ENCODE data around the gene STK32C. TPM values are rescaled to one million over a fixed set of nuclear protein-coding genes. Genes with fewer than 3 reads are reported as not detected.

STK32C gene
- total RNA-seq, 1 donor from 2014 or later, result 15.7 TPM

DNA sequence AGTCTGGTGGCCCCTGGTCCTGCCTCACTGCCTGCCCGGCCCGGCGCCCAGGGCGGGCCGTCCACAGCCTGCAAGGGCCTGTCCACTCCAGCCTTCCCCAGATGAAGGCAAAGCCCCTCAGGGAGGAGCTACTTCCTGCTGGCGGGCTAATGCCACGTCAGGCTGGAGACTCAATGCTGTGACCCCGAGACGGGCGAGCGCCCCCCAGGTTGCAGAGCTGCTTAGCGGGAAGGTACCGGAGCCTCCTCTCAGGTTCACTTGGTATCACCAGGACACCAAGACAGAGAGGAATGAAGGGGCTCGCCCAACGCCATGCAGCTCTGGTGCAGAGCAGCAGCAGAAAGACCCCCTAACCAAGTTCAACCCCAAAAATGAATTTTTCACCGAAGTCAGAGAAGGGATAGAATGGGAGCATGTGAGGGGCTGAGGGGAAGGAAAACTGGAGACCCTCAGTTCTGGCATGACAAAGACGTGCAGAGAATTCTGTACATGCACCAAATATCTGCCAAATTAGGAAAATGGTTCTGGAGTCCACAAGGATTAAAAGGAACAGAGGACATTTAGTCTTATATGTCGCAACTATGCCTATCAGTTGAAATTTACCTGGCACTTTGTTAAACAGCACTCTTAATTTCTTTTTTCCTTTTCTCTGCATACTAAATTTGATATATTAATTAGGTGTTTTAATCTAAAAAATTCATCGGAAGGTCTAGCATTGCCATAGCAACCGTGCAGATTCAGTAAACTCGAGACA, 2.8 kb downstream of the STK32C start:
- no peak for DNase-seq (ENCODE audit: extremely low spot score, unreplicated experiment)

DNA sequence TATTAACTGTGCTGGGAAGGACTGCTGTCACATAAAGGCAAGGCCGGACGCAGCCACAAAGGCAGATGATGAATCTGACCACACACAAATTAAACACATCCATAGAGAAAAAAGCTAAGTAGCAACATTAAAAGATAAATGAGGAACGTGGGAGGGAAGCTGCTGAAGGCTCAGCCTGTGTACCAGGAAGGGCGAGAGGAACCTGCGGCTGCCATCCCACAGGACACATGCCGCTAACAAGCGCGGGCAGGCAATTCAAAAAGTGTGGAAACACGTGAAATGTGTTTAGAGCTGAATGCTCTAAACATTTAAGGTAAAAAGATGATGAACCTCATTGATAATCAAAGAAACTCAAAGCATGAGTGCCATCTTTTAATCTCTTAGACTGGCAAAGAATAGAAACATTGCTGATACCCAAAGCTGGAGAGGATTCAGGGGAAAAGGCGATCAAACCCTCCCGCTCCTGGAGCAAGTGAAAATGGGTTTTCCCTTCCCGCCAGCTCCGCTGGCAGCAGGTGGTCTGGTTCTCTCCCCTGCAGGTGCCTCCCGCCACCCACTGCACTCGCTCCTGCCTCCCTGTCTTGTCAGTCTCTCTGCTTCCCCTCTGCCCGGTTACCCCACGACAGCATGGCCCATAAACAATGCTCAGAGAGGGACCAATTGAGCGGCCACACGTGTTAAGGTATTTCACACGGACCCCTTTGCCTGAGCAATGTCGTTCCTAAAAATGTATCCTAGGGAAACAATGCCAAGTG, 4.2 kb downstream of the STK32C start:
- Mint-ChIP-seq H3K4me3 (ENCODE audit: unreplicated experiment) (no peak overlapping the region), H3K27ac (ENCODE audit: unreplicated experiment) (no peak overlapping the region), H3K9me3 (ENCODE audit: unreplicated experiment) (no peaks in the 10 kb centered on the region), H3K36me3 (ENCODE audit: unreplicated experiment) (peaks cover 3% of the 10 kb centered on the region), H3K27me3 (ENCODE audit: unreplicated experiment) (no peaks in the 10 kb centered on the region), H3K4me1 (ENCODE audit: unreplicated experiment) (peaks cover 4% of the 10 kb centered on the region)
- DNase-seq (ENCODE audit: extremely low spot score, unreplicated experiment), result no peak
- no peak for TF ChIP-seq CTCF (IDR thresholded peaks at IDR 0.05)

More for the DNA sequence above, 2.8 kb downstream of the STK32C start:
- peaks cover 3% of the 10 kb centered on the region for H3K36me3 Mint-ChIP-seq (ENCODE audit: unreplicated experiment)
- TF ChIP-seq CTCF (IDR thresholded peaks at IDR 0.05), result no peak
- no peak overlapping the region for H3K4me3 Mint-ChIP-seq (ENCODE audit: unreplicated experiment)
- H3K4me1 Mint-ChIP-seq (ENCODE audit: unreplicated experiment), result peaks cover 7% of the 10 kb centered on the region
- H3K27ac Mint-ChIP-seq (ENCODE audit: unreplicated experiment), result no peak overlapping the region
- no peaks in the 10 kb centered on the region for H3K27me3 Mint-ChIP-seq (ENCODE audit: unreplicated experiment)
- H3K9me3 Mint-ChIP-seq (ENCODE audit: unreplicated experiment), result no peaks in the 10 kb centered on the region

GRCh38 chr10:132302421-132303310, 5.1 kb downstream of the STK32C start:
- peaks cover 3% of the 10 kb centered on the region for H3K36me3 Mint-ChIP-seq (ENCODE audit: unreplicated experiment)
- H3K9me3 Mint-ChIP-seq (ENCODE audit: unreplicated experiment), result no peaks in the 10 kb centered on the region
- H3K27me3 Mint-ChIP-seq (ENCODE audit: unreplicated experiment), result no peaks in the 10 kb centered on the region
- DNase-seq (ENCODE audit: extremely low spot score, unreplicated experiment), result no peak
- no peak for TF ChIP-seq CTCF (IDR thresholded peaks at IDR 0.05)
- peaks cover 4% of the 10 kb centered on the region for H3K4me1 Mint-ChIP-seq (ENCODE audit: unreplicated experiment)
- no peak overlapping the region for H3K27ac Mint-ChIP-seq (ENCODE audit: unreplicated experiment)
- no peak overlapping the region for H3K4me3 Mint-ChIP-seq (ENCODE audit: unreplicated experiment)

DNA sequence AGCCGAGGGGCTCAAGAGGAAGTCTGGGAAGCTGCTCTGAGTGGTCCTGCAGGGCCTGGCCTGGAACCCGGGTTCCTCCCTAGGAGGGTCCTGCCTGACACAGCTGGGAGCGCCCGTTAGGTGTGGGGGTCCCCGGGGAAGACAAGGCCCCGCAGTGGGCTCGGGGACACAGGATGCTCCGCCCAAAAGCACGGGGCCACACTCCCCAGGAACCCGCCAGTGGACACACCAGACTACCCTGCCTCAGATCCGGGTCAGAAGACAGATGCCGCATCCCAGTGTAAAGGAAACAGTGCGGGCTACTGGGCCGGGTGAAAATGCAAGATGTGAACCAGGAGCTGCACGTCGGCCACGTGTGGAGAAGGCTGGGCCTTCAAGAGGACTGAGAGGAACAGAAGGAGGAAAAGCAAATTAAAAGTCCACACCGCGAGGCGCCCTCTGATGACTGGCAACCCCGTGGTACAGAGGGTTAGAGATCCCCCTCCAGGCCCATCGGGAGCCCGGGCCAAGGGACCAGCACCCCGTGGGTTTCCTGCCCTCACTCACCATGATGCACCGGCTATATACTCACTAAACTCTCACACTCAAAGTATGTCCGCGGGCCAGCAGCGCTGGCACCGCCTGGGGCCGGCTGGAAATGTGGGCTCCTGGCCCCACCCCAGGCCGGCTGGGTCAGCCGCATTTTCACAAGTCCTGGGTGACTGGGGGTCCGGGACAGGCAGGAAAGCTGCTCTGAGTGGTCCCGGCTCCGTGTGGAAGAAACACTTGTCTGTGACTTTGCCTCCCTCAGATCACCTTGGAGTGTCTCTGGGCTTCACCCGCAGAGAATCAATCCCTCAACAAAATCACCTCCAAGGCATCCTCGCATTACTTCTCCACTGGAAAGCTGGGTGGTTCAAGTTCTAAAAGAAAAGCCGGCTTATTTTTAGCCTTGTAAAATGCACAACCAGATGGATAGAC, 6.1 kb downstream of the STK32C start:
- Mint-ChIP-seq H3K27me3 (ENCODE audit: unreplicated experiment) (no peaks in the 10 kb centered on the region), H3K9me3 (ENCODE audit: unreplicated experiment) (no peaks in the 10 kb centered on the region), H3K27ac (ENCODE audit: unreplicated experiment) (no peak overlapping the region), H3K4me3 (ENCODE audit: unreplicated experiment) (no peak overlapping the region), H3K36me3 (ENCODE audit: unreplicated experiment) (peaks cover 3% of the 10 kb centered on the region), H3K4me1 (ENCODE audit: unreplicated experiment) (peaks cover under 1% of the 10 kb centered on the region)
- DNase-seq (ENCODE audit: extremely low spot score, unreplicated experiment), result no peak
- no peak for TF ChIP-seq CTCF (IDR thresholded peaks at IDR 0.05)
